HCEC 1CT (cell line): ENCODE measurements around the gene PLEKHA8.

Experiments
- DNase-seq: peaks from one replicate; pipeline ENCODE4 v3.0.0-alpha.2; 2017

PLEKHA8 gene

GRCh38 chr7:30148426-30148825 is 120.2 kb downstream of the PLEKHA8 start:
- DNase-seq: no peak

DNA sequence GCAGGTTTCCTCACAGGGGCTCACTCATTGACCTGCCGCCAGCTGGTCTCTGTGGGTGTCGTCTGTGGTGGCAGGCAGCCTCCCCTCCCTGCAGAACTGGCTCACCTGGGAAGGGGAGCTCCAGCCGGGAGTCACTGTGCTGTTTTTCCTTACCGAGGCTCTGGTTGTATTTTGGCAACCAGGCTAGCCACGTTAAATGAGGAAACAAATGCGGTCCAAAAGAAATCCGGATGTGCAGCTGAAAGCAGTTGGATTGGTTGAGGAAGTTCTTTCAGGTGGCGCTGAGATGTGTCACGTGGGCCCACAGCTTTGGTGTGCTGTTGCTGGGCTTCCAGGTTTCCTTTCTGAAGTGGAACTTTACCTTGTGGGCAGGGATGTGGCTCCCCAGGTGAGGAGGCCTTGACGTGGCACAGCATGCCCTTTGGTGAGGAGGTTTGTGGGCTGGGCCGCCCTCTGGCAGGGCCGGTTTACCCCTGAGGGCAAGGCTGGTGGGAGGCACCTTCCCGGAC is 120.8 kb downstream of the PLEKHA8 start:
- DNase-seq: no peak

DNA sequence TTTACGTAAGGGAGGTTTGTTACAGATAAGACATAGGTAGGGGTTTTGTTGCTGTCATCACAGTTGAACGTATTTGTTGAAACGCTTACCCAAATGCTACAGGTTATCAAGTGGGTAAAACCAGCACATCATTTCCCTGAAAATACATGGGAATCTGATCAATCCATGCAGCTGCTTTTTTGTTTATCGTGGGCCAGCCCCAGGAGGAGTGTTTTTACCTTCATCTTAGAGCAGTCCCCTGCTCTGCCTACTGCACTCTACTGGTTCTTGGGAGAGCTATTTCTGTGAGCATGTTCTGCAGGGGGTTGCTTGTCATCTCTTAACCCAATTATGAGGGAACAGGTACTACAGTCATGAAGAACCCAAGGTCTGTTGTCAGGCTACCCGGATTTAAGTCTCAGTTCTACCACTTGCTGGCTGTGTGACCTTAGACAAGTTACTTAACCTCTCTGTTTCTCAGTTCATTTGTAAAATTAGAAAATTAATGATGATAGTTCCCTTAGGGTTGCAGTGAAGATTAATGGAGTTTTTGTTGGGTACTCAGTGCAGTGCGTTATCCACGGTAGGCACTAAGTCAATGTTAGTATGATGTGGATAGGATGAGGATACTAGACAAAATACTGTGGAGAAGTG is 121.5 kb downstream of the PLEKHA8 start:
- no peak for DNase-seq

DNA sequence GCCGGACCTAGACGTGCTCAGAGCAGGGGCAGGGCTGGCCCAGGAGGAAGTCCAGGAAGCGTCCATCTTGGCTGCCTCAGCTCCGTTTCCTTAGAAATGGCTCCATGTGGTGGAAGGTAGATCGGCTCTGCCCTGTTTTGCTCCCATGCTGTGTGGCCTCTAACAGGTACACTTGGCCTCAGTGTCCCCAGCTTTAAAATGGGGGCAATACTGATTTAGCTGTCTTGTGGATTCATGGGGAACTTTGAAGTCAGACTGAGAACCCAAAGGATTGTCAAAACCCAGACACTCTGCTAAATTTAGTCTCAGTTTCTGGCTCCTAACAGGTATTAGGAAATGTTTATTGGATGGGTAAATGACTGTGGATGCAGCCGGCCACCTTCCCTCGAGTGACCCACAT is 122.5 kb downstream of the PLEKHA8 start:
- DNase-seq: no peak

GRCh38 chr7:30154111-30154587 is 125.9 kb downstream of the PLEKHA8 start:
- no peak for DNase-seq

GRCh38 chr7:30155481-30155880 is 127.3 kb downstream of the PLEKHA8 start:
- DNase-seq: no peak

DNA sequence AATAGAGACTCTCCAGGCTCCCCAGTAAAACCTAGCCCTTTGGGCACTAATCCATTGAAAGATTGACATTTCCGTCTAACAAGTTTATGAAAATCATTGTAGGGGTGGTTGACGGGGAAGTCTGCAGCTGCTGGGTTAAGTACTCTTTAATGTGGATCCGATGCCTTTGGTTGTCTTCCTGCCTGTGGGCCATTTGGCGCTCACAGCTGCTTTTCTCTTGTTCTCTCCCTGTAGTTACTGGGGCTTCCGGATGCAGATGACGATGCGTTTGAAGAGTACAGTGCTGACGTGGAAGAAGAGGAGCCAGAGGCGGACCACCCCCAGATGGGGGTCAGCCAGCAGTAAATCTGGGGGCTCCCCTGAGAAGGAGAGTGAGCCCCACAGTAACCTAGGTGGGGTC is 129.0 kb downstream of the PLEKHA8 start:
- no peak for DNase-seq

DNA sequence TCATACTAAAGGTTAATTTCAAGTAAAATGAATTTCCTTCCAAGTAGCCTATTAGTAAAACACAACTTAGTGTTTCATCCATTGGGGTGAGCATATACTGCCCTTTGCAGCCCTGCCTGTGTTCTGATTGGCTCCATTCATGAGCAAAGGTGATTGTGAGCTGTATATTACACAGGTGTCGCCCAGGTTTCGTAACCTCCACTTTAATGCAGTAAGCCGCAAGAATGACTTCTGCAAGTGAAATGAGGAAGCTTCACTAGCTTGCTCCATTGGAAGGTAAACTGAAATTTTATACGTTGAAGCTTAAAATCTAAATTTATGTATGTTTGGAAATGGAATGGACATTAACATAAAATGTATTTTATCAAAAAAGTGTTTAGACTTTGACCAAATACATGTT is 131.0 kb downstream of the PLEKHA8 start:
- no peak for DNase-seq

DNA sequence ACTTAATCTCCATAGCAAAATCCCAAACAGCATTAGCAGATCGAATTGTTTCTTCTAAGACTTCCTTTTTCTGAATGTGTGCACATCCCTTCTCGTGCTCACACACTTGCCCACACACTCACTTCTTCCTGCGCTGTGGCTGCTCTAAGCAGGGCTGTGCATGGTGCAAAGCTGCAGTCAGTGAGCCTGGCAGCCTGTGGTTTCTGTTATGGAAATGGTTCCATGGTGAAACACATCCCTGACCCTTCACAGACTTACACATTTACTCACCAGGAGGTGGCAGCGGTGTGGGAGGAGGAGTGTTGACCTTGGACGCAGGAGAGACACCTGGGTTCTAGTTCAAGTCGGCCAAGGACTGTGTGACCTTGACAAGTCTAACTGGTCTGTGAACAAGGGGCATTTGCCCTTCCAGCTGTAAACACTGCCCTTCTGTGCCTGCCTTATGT is 131.5 kb downstream of the PLEKHA8 start:
- peak; percentile 30 for DNase-seq

GRCh38 chr7:30160329-30160728 is 132.1 kb downstream of the PLEKHA8 start:
- no peak for DNase-seq

DNA sequence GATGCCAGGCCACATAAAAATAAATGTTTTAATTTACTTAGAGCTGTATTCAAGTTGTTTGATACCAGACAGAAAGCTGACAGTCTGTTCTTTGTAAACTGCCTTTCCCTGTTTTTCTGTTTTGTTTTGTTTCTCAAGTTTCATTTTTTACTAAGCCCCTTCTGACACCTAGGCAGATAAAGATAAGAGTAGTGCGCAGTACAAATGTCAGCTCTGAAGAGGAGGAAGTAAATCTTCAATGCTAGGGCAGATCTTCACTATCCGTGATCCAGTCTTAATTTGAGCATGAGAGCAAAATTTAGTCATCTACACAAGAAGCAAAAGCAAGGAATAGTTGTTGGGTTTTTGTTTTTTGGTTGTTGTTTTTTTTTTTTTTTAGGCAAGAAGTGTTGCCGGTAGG is 133.9 kb downstream of the PLEKHA8 start:
- DNase-seq: no peak

GRCh38 chr7:30162622-30163124 is 134.5 kb downstream of the PLEKHA8 start:
- DNase-seq: peak; percentile 73

GRCh38 chr7:30163231-30163894 is 135.2 kb downstream of the PLEKHA8 start:
- DNase-seq: no peak

- peak; percentile 68 for DNase-seq
Measured at GRCh38 chr7:30164567-30164966, 136.4 kb downstream of the PLEKHA8 start.

DNA sequence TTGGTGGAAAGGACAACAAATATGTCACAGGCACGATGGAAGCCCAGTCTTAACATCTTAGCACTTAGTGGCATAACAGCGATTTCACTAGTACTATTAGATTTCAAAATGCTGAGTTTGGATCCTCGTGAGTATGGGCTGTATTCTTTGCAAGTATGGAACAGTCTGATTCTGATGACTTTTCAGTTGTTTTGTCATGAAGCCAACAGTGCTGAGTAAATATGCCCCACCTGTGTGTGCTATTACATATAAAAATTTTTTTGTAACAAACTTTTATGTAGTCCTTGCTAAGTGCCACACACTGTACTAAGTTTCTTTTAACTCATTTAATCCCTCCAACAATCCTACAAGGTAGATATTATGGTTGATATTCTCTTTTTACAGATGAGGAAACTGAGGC is 137.4 kb downstream of the PLEKHA8 start:
- DNase-seq: no peak

- no peak for DNase-seq
Measured at GRCh38 chr7:30166155-30166840, 138.1 kb downstream of the PLEKHA8 start.

- no peak for DNase-seq
Measured at GRCh38 chr7:30166841-30167235, 138.6 kb downstream of the PLEKHA8 start.

DNA sequence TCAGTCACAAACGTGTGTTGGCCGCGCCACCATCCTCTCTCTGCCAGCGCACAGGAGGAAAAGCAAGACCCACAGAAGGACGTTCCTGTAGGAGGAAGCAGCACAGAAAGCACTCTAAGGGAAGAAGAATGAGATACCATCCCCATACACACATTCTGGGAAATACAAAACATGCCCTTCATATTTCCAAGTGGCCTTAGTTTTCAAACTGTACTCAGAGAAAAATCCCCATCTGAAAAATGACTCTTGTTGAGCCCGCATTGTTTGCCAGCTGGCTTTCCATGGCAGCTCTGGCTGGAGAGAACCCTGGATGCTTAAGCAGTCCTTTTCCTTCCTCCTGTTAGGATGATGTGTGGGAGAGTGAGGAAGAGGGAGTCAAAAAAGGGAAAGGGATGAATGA is 139.7 kb downstream of the PLEKHA8 start:
- no peak for DNase-seq

DNA sequence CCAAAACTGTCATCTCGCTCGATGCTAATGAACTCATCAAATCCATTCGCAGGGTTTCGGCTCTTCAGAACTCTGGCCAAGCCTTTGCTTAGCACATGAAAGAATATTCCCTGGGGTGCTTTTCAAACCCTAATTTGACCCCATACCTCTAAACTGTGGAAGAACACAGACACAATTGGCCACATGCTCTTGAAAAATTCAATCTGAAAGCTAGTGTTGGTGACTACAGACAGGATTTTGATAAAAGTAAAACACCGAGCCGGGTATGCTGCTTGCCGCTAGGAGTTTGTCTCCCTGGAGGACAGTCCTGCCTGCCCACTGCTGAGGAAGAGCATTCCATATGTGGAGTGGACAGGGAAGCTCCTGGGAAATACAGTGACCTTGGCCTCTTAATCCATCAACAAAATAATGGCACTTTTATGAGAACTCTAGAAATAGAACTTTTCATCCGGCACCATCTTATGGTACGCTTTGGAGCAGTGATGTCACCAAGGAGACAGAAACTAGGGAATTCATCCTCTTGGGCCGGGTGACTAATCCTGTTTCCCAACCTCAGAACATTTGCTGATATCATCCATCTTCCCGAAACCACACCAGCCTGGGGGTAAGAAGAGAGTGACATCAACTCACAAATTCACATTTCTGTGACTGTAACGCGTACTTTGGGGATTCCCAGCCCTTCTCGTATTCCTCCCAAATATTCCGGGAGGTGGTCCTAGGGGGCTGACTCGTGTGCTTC is 140.8 kb downstream of the PLEKHA8 start:
- peak; percentile 91 for DNase-seq

GRCh38 chr7:30169579-30169978 is 141.4 kb downstream of the PLEKHA8 start:
- peak; percentile 35 for DNase-seq

- DNase-seq: no peak
Measured at GRCh38 chr7:30170476-30171205, 142.4 kb downstream of the PLEKHA8 start.

- DNase-seq: peak; percentile 42
Measured at GRCh38 chr7:30171766-30172447, 143.7 kb downstream of the PLEKHA8 start.
